GM21515 (cell line): ENCODE measurements around the gene MRPS30.
"Not testable (repeated sequence)": the region's sequence is repeated elsewhere in the genome, so short reads cannot be mapped to it uniquely, and the experiment has no call there.

Source experiments
- ATAC-seq: cut with Tn5 transposase; IDR thresholded peaks from one replicate; pipeline ENCODE4 v1.9.1; 2021; ENCODE audit not compliant: unreplicated experiment

The MRPS30 gene

GRCh38 chr5:44808435-44809214 lies at the start of gene MRPS30:
MRPS30 (plus strand) TSS chr5:44808947; CDS start chr5:44808963, 16 bp downstream.
- ATAC-seq = peak; percentile 97

GRCh38 chr5:44769200-44769876 lies 39.4 kb upstream of the MRPS30 start:
- ATAC-seq = no peak

DNA sequence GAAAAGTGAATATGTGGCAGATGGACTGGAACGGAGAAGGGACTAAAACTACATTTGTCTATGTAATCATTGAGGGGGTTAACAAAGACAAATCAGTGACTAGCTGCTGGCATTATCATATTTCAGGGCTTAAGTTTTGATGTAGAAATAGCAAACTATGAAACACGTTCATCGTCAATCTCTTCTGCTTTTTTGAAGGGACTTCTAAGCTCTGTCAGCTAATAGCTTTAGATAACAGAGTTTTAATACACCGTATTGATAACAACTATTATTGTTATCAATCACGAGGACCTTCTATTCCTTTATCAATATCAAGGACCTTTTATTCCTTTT lies 38.9 kb upstream of the MRPS30 start:
- no peak for ATAC-seq

DNA sequence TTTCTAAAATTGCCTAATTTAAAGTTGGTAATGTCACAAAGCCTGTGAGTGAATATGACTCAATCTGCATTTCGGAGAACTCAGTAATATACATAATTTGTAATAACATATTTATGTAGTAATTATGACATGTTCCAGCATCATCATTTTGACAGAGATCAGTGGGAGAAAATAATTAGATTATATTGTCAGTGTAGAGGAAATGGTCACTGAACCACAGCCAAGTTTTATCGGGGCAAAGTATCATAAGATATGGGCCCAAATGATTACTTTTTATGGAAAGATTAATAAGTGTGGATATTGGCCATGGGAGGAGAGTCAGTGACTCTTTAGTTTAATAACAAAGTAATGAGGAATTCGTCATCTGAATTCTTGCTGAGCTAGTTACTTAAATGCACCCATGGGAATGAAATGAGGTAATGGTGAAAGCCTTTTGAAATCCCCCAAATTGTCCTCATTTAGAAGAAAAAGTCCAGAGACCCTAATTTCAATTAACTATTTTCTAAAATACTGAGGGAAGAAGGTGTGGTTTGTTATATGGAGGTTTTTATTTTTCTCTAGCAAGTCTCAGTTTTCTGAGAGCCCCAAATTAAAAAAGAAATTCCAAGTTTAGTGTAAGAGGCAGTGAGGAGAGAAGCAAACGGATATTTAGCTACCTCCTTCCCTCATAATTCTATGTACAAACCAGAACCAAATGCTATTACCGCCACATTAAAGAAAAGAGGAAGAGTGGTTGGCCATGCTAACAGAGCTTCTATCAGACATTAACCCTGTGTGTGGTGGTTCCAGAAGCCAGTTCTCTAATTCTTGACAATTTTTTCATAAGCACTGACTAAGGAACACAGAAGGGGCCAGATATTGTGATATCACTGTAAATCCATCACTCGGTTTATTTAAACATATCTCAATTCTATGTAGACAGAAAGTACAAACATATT lies 37.7 kb upstream of the MRPS30 start:
- no peak for ATAC-seq

DNA sequence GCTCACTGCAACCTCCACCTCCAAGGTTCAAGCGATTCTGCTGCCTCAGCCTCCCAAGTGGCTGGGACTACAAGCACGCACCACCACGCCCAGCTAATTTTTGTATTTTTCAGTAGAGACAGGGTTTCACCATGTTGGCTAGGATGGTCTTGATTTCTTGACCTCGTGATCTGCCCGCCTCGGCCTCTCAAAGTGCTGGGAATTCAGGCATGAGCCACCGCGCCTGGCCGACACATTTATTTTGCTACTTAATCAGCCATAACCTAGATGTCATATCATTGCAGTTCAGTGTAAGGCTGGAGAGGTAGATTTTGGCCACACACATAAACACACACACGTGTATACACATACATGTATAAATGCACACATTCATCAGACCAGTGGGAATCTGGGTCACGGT lies 36.4 kb upstream of the MRPS30 start:
- not testable (repeated sequence) for ATAC-seq

DNA sequence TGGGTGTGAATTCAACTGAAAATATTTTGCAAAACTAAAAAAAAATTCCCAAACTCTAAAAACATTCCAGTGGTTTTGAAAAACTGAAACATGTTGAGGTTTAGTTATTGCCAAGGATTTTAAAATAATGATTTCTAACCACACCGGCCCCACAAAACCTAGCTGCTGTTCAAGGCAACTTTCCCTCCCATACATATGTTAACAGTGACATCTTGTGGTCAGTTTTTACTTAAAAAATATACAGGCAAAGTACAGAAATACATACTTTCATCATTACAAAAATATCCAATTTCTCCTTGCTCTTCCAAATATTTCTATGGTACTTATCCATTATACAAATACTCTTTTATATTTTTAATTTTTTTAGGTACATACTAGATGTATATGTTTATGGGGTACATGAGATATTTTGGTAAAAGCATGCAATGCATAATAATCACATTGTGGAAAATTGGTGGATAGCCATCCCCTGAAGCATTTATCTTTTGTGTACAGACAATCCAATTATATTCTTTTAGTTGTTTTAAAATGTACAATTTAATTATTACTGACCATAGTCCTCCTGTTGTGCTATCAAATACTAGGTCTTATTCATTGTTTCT lies 34.4 kb upstream of the MRPS30 start:
- no peak for ATAC-seq

DNA sequence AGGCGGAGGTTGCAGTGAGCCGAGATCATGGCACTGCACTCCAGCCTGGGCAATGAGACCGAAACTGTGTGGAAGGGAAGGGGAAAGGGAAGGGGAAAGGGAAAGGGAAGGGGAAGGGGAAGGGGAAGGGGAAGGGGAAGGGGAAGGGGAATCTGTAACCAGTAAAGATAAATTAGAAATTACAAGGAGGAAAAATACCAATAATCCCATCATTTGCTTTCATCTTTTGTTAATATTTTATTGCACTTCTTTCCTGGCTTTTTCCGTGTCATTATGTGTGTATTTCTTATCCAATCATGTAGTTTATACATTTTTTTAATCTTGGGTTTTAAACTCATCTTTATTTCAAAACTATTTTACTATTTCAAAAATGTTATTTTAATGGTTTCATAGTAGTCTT lies 29.6 kb upstream of the MRPS30 start:
- ATAC-seq = no peak

GRCh38 chr5:44783634-44784315 lies 25.0 kb upstream of the MRPS30 start:
- ATAC-seq = no peak

DNA sequence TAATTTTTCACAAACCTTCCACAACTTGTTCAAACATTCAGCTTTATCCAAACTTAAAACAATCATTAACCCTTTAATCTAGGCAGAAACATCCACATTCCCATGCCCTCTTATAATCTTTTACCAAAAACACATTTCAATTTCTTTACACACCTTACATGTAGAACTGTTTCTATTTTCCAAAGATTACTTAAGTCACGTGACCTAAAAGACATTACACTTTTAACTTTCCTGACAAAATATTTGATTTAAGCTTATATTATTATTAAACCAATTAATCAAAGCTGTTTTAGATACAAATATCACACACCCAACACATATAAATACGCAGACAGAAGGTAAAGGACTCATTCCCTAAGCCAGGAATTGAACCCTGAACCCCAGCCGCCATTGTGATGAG lies 21.0 kb upstream of the MRPS30 start:
- no peak for ATAC-seq

- ATAC-seq = not testable (repeated sequence)
Measured at GRCh38 chr5:44789372-44789995, 19.3 kb upstream of the MRPS30 start.

GRCh38 chr5:44792031-44792673 lies 16.6 kb upstream of the MRPS30 start:
- ATAC-seq = not testable (repeated sequence)

DNA sequence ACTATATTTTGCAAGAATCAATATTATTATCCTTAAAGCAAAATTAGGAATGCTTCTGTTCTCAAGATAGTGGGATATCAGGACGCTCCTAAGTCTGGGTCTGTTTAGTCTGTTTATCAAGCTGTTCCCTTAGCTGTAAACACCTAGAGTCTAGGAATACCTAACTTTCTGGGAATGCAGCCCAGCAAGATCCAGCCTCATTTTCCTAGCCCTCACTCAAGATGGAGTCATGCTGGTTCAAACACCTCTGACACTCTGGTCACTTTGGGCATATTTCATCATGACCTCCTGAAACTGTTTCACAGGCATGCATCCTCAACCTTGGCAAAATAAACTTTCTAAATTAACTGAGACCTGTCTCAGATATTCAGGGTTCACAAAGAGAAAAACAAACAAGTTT lies 14.4 kb upstream of the MRPS30 start:
- ATAC-seq = no peak

- ATAC-seq = no peak
Measured at GRCh38 chr5:44795496-44795895, 13.3 kb upstream of the MRPS30 start.

DNA sequence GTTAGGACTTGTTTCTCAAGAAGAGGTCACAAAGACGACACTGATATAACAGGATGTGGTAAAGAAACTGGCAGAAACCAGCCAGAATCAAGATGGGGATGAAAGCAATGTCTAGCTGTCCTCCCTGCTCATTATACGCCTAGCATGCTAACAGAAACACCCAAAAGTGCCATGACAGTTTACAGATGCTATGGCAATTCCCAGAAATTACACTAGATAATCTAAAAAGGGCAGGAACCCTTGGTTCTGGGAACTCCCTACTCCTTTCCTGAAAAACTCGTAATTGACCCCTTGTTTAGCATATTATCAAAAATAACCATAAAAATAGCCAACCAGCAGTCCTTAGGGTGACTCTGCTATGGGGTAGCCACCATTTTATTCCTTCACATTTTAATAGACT lies 10.9 kb upstream of the MRPS30 start:
- no peak for ATAC-seq

DNA sequence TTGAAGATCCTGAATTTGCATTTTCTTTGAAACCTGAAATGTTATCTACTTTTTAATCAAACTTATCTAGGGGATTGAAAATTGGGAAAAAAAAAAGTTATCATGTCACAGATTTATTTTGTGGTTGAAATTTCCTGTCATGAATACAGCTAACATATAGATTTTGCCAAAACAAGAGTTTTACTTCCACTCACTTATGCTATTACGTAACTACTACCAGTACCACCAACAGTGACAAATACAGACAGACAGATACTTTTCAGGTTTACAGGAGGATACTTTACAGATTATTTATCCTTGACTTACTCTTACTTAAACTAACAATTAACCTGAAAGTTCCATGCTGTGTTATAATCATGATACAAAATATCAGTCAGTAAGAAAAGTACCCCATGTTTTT lies 6.8 kb upstream of the MRPS30 start:
- ATAC-seq = no peak

- no peak for ATAC-seq
Measured at GRCh38 chr5:44806608-44807007, 2.1 kb upstream of the MRPS30 start.

GRCh38 chr5:44807269-44807668 lies 1.5 kb upstream of the MRPS30 start:
- no peak for ATAC-seq

- peak; percentile 44 for ATAC-seq
Measured at GRCh38 chr5:44809215-44809955, 638 bp downstream of the MRPS30 start.

DNA sequence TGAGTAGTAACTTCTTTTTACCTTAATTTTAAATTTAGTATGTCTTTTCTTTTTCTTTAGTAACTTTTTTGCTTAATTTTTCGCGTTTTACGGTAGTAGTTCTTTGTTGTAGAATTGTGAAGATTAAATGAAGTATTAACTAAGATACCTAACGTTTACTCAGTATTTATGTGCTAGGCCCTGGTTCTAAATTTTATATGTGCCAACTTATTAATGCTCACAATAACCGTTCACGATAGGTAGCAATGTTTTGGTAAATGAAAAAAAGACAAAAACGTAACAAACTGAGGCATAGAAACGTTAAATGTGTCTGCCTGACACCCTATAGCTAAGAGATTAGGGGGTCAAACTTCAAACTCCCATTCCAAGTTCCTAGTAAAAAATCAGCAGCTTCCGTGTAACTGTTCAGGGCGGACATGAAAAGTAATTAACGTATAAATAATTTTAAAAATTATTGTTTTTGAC lies 1.2 kb downstream of the MRPS30 start:
- no peak for ATAC-seq
